ENCODE measurements around the gene PARP16.

Gene PARP16

DNA sequence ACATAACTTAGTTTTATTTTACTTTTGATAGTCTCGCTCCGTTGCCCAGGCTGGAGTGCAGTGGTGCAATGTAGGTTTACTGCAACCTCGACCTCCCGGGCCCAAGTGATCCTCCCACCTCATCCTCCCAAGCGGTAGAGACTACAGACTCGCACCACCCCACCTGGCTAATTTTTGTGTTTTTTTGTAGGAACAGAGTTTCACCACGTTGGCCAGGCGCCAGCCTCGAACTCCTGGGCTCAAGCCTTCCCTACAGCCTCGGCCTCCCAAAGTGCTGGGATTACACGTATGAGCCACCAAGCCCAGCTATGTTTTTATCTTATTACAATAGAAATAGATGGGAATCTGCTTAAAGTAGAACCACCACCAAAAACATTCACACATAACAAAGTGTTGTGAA, 12.0 kb upstream of the PARP16 start:
- in situ Hi-C loops (cut with MboI; ENCODE audit: low pct_unique_long_range_greater_than_20kb, low sequenced_read_pairs, unreplicated experiment): loop anchor here (25.0 kb wide), 2 partner anchors 111 to 236 kb away; partner anchors contain the start of genes CLPX and RASL12
- DNase-seq (ENCODE audit: low spot score): no peak
- no peak for TF ChIP-seq CTCF (IDR thresholded peaks at IDR 0.05; ENCODE audit: extremely low read depth, insufficient read depth, missing control alignments)

DNA sequence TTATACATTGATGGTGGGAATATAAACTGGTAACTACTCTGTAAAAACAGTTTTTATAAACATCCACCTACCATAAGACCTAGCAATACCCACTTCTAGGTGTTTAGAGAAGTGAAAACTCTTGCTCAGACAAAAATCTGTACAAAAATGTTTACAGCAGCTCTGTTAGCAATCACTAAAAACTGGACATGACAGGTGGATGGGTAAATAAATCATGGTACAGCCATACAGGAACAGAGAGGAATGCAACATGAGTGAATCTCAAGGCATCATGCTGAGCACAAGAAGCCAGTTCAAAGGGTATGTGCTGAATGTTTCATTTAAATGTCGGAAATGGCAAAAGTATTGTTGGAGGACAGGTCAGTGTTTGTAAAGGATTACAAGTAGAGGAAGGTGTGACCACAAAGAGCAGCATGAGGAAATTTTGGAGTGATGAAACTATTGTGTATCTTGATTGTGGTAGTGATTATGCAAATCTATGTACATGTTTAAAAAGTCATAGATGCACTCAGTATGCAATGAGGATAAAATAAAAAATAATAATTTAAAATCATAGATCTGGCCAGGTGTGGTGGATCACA, 6.3 kb upstream of the PARP16 start:
- no peak for DNase-seq (ENCODE audit: low spot score)
- TF ChIP-seq CTCF (IDR thresholded peaks at IDR 0.05; ENCODE audit: extremely low read depth, insufficient read depth, missing control alignments): no peak
- in situ Hi-C loops (cut with MboI; ENCODE audit: low pct_unique_long_range_greater_than_20kb, low sequenced_read_pairs, unreplicated experiment): loop anchor here (25.0 kb wide), 2 partner anchors 106 to 231 kb away; partner anchors contain the start of genes CLPX and RASL12

- no peak for TF ChIP-seq CTCF (IDR thresholded peaks at IDR 0.05; ENCODE audit: extremely low read depth, insufficient read depth, missing control alignments)
- in situ Hi-C loops (cut with MboI; ENCODE audit: low pct_unique_long_range_greater_than_20kb, low sequenced_read_pairs, unreplicated experiment): loop anchor here (25.0 kb wide), 2 partner anchors 103 to 228 kb away; partner anchors contain the start of genes CLPX and RASL12
- no peak for DNase-seq (ENCODE audit: low spot score)
Observed at GRCh38 chr15:65290228-65290627, 3.5 kb upstream of the PARP16 start.

- in situ Hi-C loops (cut with MboI; ENCODE audit: low pct_unique_long_range_greater_than_20kb, low sequenced_read_pairs, unreplicated experiment): loop anchor here (25.0 kb wide), 2 partner anchors 102 to 227 kb away; partner anchors contain the start of genes CLPX and RASL12
- no peak for DNase-seq (ENCODE audit: low spot score)
Observed at GRCh38 chr15:65289261-65289854, 2.7 kb upstream of the PARP16 start.

GRCh38 chr15:65287520-65287855, 805 bp upstream of the PARP16 start:
- peak; percentile 35 for DNase-seq (ENCODE audit: low spot score)
- in situ Hi-C loops (cut with MboI; ENCODE audit: low pct_unique_long_range_greater_than_20kb, low sequenced_read_pairs, unreplicated experiment): loop anchor here (25.0 kb wide), 2 partner anchors 100 to 225 kb away; partner anchors contain the start of genes CLPX and RASL12
- no peak for TF ChIP-seq CTCF (IDR thresholded peaks at IDR 0.05; ENCODE audit: extremely low read depth, insufficient read depth, missing control alignments)

More at GRCh38 chr15:65289261-65289854, 2.7 kb upstream of the PARP16 start:
- no peak for TF ChIP-seq CTCF (IDR thresholded peaks at IDR 0.05; ENCODE audit: extremely low read depth, insufficient read depth, missing control alignments)

- DNase-seq (ENCODE audit: low spot score): peak; percentile 50
- no peak for TF ChIP-seq CTCF (IDR thresholded peaks at IDR 0.05; ENCODE audit: extremely low read depth, insufficient read depth, missing control alignments)
- in situ Hi-C loops (cut with MboI; ENCODE audit: low pct_unique_long_range_greater_than_20kb, low sequenced_read_pairs, unreplicated experiment): loop anchor here (25.0 kb wide), 2 partner anchors 99 to 224 kb away; partner anchors contain the start of genes CLPX and RASL12
Observed at GRCh38 chr15:65286069-65286703, 497 bp downstream of the PARP16 start.
